HepG2 (cell line): ENCODE results near the gene LYSET. TPM values are rescaled to one million over a fixed set of nuclear protein-coding genes. Genes with fewer than 3 reads are reported as not detected.

Experiments
- BCL3 ChIP-seq: sonication (generic); formaldehyde crosslinking; IDR thresholded peaks from 2 replicates; pipeline ENCODE4 v1.5.1; 2020; ENCODE audit warnings: mild to moderate bottlenecking, missing genetic modification reagents, moderate library complexity
- FOXK1 ChIP-seq: sonication (generic); formaldehyde crosslinking; IDR thresholded peaks from 2 replicates; pipeline ENCODE4 v1.4.0; 2020; ENCODE audit warnings: low read depth, missing genetic modification reagents, borderline replicate concordance
- GATAD2A ChIP-seq: IDR thresholded peaks from 2 replicates; pipeline ENCODE4 v1.6.1; 2016
- HES4 ChIP-seq: sonication (generic); formaldehyde crosslinking; IDR thresholded peaks from 2 replicates; pipeline ENCODE4 v1.9.0; 2021; ENCODE audit warnings: mild to moderate bottlenecking, missing genetic modification reagents, borderline replicate concordance
- HNF4G ChIP-seq, 2 experiments: sonication (generic) in 1 of 2; formaldehyde crosslinking in 1 of 2; IDR thresholded peaks; 2 replicates each; pipeline versions ENCODE4 v1.4.0 to v1.6.1; 2011 to 2020; ENCODE audit warnings: borderline replicate concordance in 2 of 2, low read depth in 2 of 2, mild to moderate bottlenecking in 2 of 2, low read length in 1 of 2, missing genetic modification reagents in 1 of 2, moderate library complexity in 1 of 2
- JUN ChIP-seq: sonication (generic); formaldehyde crosslinking; IDR thresholded peaks from 2 replicates; pipeline ENCODE4 v1.4.0; 2020; ENCODE audit warnings: mild to moderate bottlenecking, missing genetic modification reagents
- NCOA1 ChIP-seq: sonication (generic); formaldehyde crosslinking; IDR thresholded peaks from 2 replicates; pipeline ENCODE4 v1.9.0; 2021; ENCODE audit warnings: missing genetic modification reagents
- PHF8 ChIP-seq: sonication (generic); formaldehyde crosslinking; IDR thresholded peaks from 2 replicates; pipeline ENCODE4 v1.5.0; 2020; ENCODE audit warnings: missing genetic modification reagents
- PITX1 ChIP-seq: sonication (generic); formaldehyde crosslinking; IDR thresholded peaks from 2 replicates; pipeline ENCODE4 v1.5.1; 2020; ENCODE audit warnings: mild to moderate bottlenecking, missing genetic modification reagents
- RELA ChIP-seq: sonication (generic); formaldehyde crosslinking; IDR thresholded peaks from 2 replicates; pipeline ENCODE4 v1.4.0; 2020; ENCODE audit warnings: missing genetic modification reagents
- TCF12 ChIP-seq, 2 experiments: fragments of 450-650 bp in 1 of 2; sonication (generic) in 1 of 2; formaldehyde crosslinking in 1 of 2; IDR thresholded peaks; 2 replicates each; pipeline versions ENCODE4 v1.6.1 to v1.8.0; 2017 to 2022; ENCODE audit warnings: antibody characterized with exemption in 1 of 2, mild to moderate bottlenecking in 1 of 2, missing genetic modification reagents in 1 of 2, moderate library complexity in 1 of 2
- TP53 ChIP-seq: sonication (generic); formaldehyde crosslinking; conservative IDR thresholded peaks from 2 replicates; pipeline ENCODE4 v1.4.0; 2020; ENCODE audit warnings: missing genetic modification reagents
- XRCC5 ChIP-seq: fragments of 200-400 bp; formaldehyde crosslinking; optimal IDR thresholded peaks from 2 replicates; pipeline ENCODE3; 2017; ENCODE audit warnings: mild to moderate bottlenecking, low read length
- ZNF891 ChIP-seq: sonication (generic); formaldehyde crosslinking; IDR thresholded peaks from 2 replicates; pipeline ENCODE4 v1.5.0; 2020; ENCODE audit warnings: mild to moderate bottlenecking, missing genetic modification reagents
- ZZZ3 ChIP-seq: sonication (generic); formaldehyde crosslinking; IDR thresholded peaks from 2 replicates; pipeline ENCODE4 v1.4.0; 2020; ENCODE audit warnings: missing genetic modification reagents, mild to moderate bottlenecking, borderline replicate concordance
- polyA plus RNA-seq, 8 experiments: library from polyadenylated mRNA; depleted of rRNA in 3 of 8; stranded (reverse) in 7 of 8; unstranded in 1 of 8; fragments of >200 nt; fragmentation: Illumina TruSeq in 4 of 8; extraction: Trizol in 4 of 8; gene quantifications; 2 replicates each; pipeline versions ENCODE4 v1.2.1 to v1.2.3, GENCODE V29; 2011 to 2016; ENCODE audit warnings: low read depth in 4 of 8, missing spikeins in 1 of 8, mixed read lengths in 1 of 8; ENCODE audit not compliant: insufficient read depth in 1 of 8
- total RNA-seq, 5 experiments: library from RNA; depleted of rRNA; stranded (reverse); fragments of >200 nt; fragmentation: Illumina TruSeq; extraction: Trizol; gene quantifications; 2 replicates each; pipeline ENCODE4 v1.2.3, GENCODE V29; 2016; ENCODE audit warnings: low read depth in 1 of 5
- TF ChIP-seq, protein P1 (sequence below): sonication (generic); formaldehyde crosslinking; IDR thresholded peaks from 2 replicates; pipeline ENCODE4 v1.4.0; 2020; ENCODE audit warnings: low read depth, mild to moderate bottlenecking, missing genetic modification reagents
- TF ChIP-seq, protein P2 (sequence below): sonication (generic); formaldehyde crosslinking; IDR thresholded peaks from 2 replicates; pipeline ENCODE4 v1.5.0; 2020; ENCODE audit warnings: mild to moderate bottlenecking, missing genetic modification reagents
- TF ChIP-seq, protein P3 (sequence below): sonication (generic); formaldehyde crosslinking; IDR thresholded peaks from 2 replicates; pipeline ENCODE4 v1.5.1; 2020; ENCODE audit warnings: missing genetic modification reagents, mild to moderate bottlenecking, borderline replicate concordance

LYSET gene
- total and polyA plus RNA-seq, 2 of the 13 experiments (the other 11 are each of a cell fraction or from before 2014, with no cell fraction given): 19.1 to 36.6 TPM

DNA sequence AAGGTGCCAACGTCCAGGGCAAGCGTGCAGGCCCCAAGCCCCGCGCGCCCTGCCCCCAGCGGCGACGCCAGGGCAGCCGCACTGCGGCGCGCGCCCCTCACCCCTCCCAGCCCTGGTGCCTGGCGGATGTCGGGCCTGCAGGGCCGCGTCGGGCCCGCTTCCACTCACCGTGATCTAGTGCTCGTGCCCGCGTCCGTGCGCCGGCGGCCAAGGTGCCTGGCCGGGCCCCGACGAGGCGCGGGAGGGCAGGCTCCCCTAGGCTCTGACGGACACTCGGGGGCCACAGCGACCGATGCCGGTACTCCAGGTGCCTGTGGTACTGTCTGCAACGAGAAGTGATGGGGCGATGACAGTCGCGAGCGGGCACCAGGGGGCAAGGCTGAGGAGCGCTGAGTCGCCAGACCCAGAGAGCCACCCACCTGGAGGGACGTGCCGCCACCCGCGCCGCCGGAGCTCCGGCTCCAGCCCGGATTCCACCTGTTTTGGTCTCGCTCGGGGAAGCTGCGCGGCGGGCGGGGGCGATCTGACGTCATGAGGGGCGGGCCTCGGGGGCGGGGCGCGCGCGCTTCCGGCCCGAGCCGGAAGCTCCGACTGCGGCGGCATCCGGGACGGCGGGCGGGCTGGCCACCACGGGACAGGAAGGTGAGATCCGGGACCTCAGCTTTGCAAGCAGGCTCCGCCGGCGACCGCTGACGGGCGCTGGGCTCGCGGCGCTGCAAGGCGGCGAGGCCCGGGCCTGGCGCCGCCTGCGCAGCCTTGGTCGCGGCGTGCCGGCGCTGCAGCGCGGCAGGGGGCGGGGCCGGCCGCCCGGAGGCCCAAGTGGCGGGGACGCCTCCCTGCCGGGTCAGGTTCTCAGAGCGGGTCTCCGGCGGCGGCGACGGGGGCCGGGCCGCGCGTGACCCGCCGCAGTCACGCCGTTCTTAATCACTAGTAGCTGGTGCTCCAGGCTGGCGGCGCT, at the start of gene LYSET, which contains the start of gene MOAP1 (continued):
- TF ChIP-seq, protein P1, sequence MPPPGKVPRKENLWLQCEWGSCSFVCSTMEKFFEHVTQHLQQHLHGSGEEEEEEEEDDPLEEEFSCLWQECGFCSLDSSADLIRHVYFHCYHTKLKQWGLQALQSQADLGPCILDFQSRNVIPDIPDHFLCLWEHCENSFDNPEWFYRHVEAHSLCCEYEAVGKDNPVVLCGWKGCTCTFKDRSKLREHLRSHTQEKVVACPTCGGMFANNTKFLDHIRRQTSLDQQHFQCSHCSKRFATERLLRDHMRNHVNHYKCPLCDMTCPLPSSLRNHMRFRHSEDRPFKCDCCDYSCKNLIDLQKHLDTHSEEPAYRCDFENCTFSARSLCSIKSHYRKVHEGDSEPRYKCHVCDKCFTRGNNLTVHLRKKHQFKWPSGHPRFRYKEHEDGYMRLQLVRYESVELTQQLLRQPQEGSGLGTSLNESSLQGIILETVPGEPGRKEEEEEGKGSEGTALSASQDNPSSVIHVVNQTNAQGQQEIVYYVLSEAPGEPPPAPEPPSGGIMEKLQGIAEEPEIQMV (CRISPR knock-in tag): 0 out of 2 replicates have a peak, but pooled peaks have one; percentile 55
- TF ChIP-seq FOXK1 (CRISPR knock-in tag): peak; percentile 70; the same call in 1 of the 2 replicates
- TF ChIP-seq TP53: peak; percentile 78; the same call in 1 of the 2 replicates
- TF ChIP-seq PHF8 (CRISPR knock-in tag): peak; percentile 90
- TF ChIP-seq JUN (CRISPR knock-in tag): peak; percentile 39; the same call in 1 of the 2 replicates
- TF ChIP-seq, protein P2, sequence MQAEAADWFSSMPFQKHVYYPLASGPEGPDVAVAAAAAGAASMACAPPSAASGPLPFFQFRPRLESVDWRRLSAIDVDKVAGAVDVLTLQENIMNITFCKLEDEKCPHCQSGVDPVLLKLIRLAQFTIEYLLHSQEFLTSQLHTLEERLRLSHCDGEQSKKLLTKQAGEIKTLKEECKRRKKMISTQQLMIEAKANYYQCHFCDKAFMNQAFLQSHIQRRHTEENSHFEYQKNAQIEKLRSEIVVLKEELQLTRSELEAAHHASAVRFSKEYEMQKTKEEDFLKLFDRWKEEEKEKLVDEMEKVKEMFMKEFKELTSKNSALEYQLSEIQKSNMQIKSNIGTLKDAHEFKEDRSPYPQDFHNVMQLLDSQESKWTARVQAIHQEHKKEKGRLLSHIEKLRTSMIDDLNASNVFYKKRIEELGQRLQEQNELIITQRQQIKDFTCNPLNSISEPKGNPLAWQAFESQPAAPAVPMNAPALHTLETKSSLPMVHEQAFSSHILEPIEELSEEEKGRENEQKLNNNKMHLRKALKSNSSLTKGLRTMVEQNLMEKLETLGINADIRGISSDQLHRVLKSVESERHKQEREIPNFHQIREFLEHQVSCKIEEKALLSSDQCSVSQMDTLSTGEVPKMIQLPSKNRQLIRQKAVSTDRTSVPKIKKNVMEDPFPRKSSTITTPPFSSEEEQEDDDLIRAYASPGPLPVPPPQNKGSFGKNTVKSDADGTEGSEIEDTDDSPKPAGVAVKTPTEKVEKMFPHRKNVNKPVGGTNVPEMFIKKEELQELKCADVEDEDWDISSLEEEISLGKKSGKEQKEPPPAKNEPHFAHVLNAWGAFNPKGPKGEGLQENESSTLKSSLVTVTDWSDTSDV (CRISPR knock-in tag): peak; percentile 64; the same call in 1 of the 2 replicates
- TF ChIP-seq HES4: peak; percentile 77; the same call in 1 of the 2 replicates
- TF ChIP-seq GATAD2A: no peak
- no peak for TF ChIP-seq TCF12 (IDR thresholded peaks at IDR 0.05)
- TF ChIP-seq TCF12 (CRISPR knock-in tag; IDR thresholded peaks at IDR 0.05): peak; percentile 73; the same call in 1 of the 2 replicates
- no peak for TF ChIP-seq NCOA1
- peak; percentile 16; the same call in 1 of the 2 replicates for TF ChIP-seq HNF4G (IDR thresholded peaks at IDR 0.05; ENCODE audit: borderline replicate concordance, low read depth, low read length)
- TF ChIP-seq HNF4G (CRISPR knock-in tag; IDR thresholded peaks at IDR 0.05; ENCODE audit: borderline replicate concordance, low read depth): peak; percentile 4; the same call in 1 of the 2 replicates
- TF ChIP-seq, protein P3, sequence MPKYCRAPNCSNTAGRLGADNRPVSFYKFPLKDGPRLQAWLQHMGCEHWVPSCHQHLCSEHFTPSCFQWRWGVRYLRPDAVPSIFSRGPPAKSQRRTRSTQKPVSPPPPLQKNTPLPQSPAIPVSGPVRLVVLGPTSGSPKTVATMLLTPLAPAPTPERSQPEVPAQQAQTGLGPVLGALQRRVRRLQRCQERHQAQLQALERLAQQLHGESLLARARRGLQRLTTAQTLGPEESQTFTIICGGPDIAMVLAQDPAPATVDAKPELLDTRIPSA (CRISPR knock-in tag): no peak
- TF ChIP-seq PITX1: no peak; the same call in 1 of the 2 replicates
- TF ChIP-seq ZNF891 (CRISPR knock-in tag): peak; percentile 79; the same call in 1 of the 2 replicates
- no peak for TF ChIP-seq RELA (CRISPR knock-in tag)
- TF ChIP-seq BCL3: peak; percentile 55; the same call in 1 of the 2 replicates
- TF ChIP-seq XRCC5: peak; percentile 18
- TF ChIP-seq ZZZ3 (CRISPR knock-in tag): 0 out of 2 replicates have a peak, but pooled peaks have one; percentile 47
